Type B pancreatic cell (in vitro differentiated cells): Measurements from ENCODE around the gene SRPK1. TPM values are rescaled to one million over a fixed set of nuclear protein-coding genes. Genes with fewer than 3 reads are reported as not detected.

Experiments
- DNase-seq: peaks from one replicate; pipeline ENCODE4 v3.0.0; 2021; ENCODE audit warnings: mixed read lengths; ENCODE audit not compliant: unreplicated experiment; ENCODE audit errors: extremely low spot score
- H3K27ac Mint-ChIP-seq: 2 replicates; pipeline ENCODE4 v1.8.0; 2021; ENCODE audit warnings: mild to moderate bottlenecking, mixed read lengths
- H3K27me3 Mint-ChIP-seq: 2 replicates; pipeline ENCODE4 v1.8.0; 2021; ENCODE audit warnings: mixed read lengths
- H3K36me3 Mint-ChIP-seq: 2 replicates; pipeline ENCODE4 v1.8.0; 2021; ENCODE audit warnings: mixed read lengths
- H3K4me1 Mint-ChIP-seq: one replicate; pipeline ENCODE4 v1.8.0; 2021; ENCODE audit warnings: mixed read lengths; ENCODE audit not compliant: unreplicated experiment
- H3K4me3 Mint-ChIP-seq: 2 replicates; pipeline ENCODE4 v1.8.0; 2021; ENCODE audit warnings: mild to moderate bottlenecking, mixed read lengths
- H3K9me3 Mint-ChIP-seq: 2 replicates; pipeline ENCODE4 v1.8.0; 2021; ENCODE audit warnings: mixed read lengths
- CTCF ChIP-seq: fragments of 200-600 bp; sonication (generic); conservative IDR thresholded peaks from 2 replicates; pipeline ENCODE4 v1.5.0; 2021; ENCODE audit warnings: antibody characterized with exemption, mild to moderate bottlenecking
- total RNA-seq: library from RNA; stranded (reverse); gene quantifications from 2 replicates; pipeline ENCODE4 v1.2.1, GENCODE V29; 2021; ENCODE audit warnings: low replicate concordance

Gene SRPK1
- total RNA-seq, 1 donor from 2014 or later = 73.8 TPM

- Mint-ChIP-seq H3K36me3 (peaks cover 33% of the 10 kb centered on the region), H3K27ac (peak overlapping the region; percentile 65), H3K27me3 (no peaks in the 10 kb centered on the region), H3K4me3 (peak overlapping the region; percentile 4), H3K9me3 (peaks cover 14% of the 10 kb centered on the region), H3K4me1 (peaks cover 25% of the 10 kb centered on the region)
- TF ChIP-seq CTCF = no peak
- no peak for DNase-seq
Measured at GRCh38 chr6:35894776-35895175, 26.1 kb downstream of the SRPK1 start.

- DNase-seq = no peak
- Mint-ChIP-seq H3K36me3 (peaks cover 25% of the 10 kb centered on the region), H3K4me1 (peaks cover 25% of the 10 kb centered on the region), H3K4me3 (no peak overlapping the region), H3K9me3 (peaks cover 14% of the 10 kb centered on the region), H3K27me3 (no peaks in the 10 kb centered on the region), H3K27ac (peak overlapping the region; percentile 66)
- TF ChIP-seq CTCF = no peak
Measured at GRCh38 chr6:35893246-35893645, 27.7 kb downstream of the SRPK1 start.

- TF ChIP-seq CTCF = no peak
- Mint-ChIP-seq H3K4me3 (no peak overlapping the region), H3K4me1 (peaks cover 25% of the 10 kb centered on the region), H3K27me3 (no peaks in the 10 kb centered on the region), H3K9me3 (peaks cover 14% of the 10 kb centered on the region), H3K27ac (no peak overlapping the region), H3K36me3 (peaks cover 20% of the 10 kb centered on the region)
- no peak for DNase-seq
Measured at GRCh38 chr6:35892482-35892881, 28.4 kb downstream of the SRPK1 start.

- H3K27me3 Mint-ChIP-seq = no peaks in the 10 kb centered on the region
- no peak overlapping the region for H3K4me3 Mint-ChIP-seq
Measured at GRCh38 chr6:35879151-35879550, 41.7 kb downstream of the SRPK1 start.

GRCh38 chr6:35876902-35877301, 44.0 kb downstream of the SRPK1 start:
- H3K36me3 Mint-ChIP-seq = peaks cover 45% of the 10 kb centered on the region
- H3K4me3 Mint-ChIP-seq = no peak overlapping the region
- no peak for TF ChIP-seq CTCF
- peaks cover 16% of the 10 kb centered on the region for H3K9me3 Mint-ChIP-seq
- H3K27ac Mint-ChIP-seq = peak overlapping the region; percentile 30
- no peaks in the 10 kb centered on the region for H3K27me3 Mint-ChIP-seq
- DNase-seq = no peak
- no peaks in the 10 kb centered on the region for H3K4me1 Mint-ChIP-seq

More at GRCh38 chr6:35879151-35879550, 41.7 kb downstream of the SRPK1 start:
- DNase-seq = no peak
- peaks cover 51% of the 10 kb centered on the region for H3K36me3 Mint-ChIP-seq
- no peaks in the 10 kb centered on the region for H3K4me1 Mint-ChIP-seq
- TF ChIP-seq CTCF = no peak
- no peak overlapping the region for H3K27ac Mint-ChIP-seq
- peaks cover 18% of the 10 kb centered on the region for H3K9me3 Mint-ChIP-seq

GRCh38 chr6:35874730-35875129, 46.2 kb downstream of the SRPK1 start:
- Mint-ChIP-seq H3K9me3 (peaks cover under 1% of the 10 kb centered on the region), H3K4me1 (no peaks in the 10 kb centered on the region), H3K27me3 (no peaks in the 10 kb centered on the region), H3K36me3 (peaks cover 32% of the 10 kb centered on the region), H3K27ac (no peak overlapping the region), H3K4me3 (no peak overlapping the region)
- no peak for DNase-seq
- no peak for TF ChIP-seq CTCF
